Non-pigmented ciliary epithelial cell (primary cell): ENCODE measurements around the gene ENTR1.
"Not testable (repeated sequence)": the region's sequence is repeated elsewhere in the genome, so short reads cannot be mapped to it uniquely, and the experiment has no call there.

Experiments used
- DNase-seq: peaks from one replicate; pipeline ENCODE4 v3.0.0-alpha.2; 2010; ENCODE audit warnings: low read depth

The ENTR1 gene

GRCh38 chr9:136419092-136419420 is 8.6 kb upstream of the ENTR1 start:
- no peak for DNase-seq

GRCh38 chr9:136418182-136419091 is 8.0 kb upstream of the ENTR1 start:
- no peak for DNase-seq

- no peak for DNase-seq
Observed at GRCh38 chr9:136416914-136417313, 6.5 kb upstream of the ENTR1 start.

DNA sequence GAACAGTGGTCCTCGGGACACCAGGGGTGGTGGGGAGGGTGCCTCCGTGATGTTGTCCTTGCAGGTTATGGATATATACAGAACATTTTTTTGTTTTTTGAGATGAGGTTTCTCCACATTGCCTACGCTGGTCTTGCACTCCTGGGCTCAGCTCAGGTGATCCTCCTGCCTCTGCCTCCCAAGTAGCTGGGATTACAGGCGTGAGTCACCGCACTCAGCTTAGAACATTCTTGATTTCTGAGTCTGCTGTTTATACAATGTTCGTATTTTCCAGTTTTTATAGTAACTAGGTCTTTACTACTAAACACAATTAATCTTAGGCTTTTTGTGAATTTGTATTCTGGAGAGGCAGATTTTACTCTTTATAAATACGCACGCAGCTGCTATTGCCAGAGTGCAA is 6.0 kb upstream of the ENTR1 start:
- DNase-seq = no peak

DNA sequence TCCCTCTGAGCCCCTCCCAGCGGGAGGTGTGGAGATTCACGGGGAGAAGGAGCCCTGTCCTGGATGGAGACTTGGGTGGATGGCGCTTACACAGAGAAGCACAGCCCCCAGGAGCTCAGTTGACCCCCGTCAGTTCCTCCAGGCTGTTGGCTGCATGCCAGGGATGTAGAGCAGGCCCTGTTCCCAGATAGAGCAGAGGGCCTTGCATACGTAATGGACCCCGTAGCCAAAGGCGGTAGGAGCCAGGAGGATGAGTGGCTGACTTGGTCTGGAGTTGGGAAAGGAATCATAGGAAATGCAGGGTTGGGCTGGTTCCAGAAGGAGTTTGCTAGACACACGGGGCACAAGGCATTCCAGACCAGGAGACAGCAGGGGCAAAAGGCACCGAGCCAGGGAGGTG is 2.5 kb upstream of the ENTR1 start:
- DNase-seq = no peak

- no peak for DNase-seq
Observed at GRCh38 chr9:136411378-136411777, 964 bp upstream of the ENTR1 start.

GRCh38 chr9:136409557-136410455 is 608 bp downstream of the ENTR1 start:
- DNase-seq = no peak

DNA sequence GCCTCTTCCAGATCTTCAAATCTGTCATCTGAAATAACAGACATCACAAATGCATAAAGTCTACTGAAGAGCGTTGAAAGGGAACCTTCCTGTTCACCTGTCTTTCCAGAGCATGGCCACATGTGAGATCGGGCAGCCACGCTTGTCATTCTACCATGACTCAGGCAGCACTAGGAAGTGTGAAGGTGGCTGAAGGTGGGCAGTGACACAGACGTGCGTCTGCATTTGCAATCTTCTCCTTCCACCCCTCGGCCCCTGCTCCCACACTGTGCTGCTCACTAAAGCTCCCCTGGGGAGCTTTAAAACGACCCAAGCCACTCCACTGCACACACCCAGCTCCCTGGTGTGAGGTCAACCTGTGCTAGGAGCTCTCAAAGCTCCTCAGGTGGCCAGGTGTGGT is 2.5 kb downstream of the ENTR1 start:
- no peak for DNase-seq

GRCh38 chr9:136407061-136407460 is 3.4 kb downstream of the ENTR1 start:
- DNase-seq = not testable (repeated sequence)

DNA sequence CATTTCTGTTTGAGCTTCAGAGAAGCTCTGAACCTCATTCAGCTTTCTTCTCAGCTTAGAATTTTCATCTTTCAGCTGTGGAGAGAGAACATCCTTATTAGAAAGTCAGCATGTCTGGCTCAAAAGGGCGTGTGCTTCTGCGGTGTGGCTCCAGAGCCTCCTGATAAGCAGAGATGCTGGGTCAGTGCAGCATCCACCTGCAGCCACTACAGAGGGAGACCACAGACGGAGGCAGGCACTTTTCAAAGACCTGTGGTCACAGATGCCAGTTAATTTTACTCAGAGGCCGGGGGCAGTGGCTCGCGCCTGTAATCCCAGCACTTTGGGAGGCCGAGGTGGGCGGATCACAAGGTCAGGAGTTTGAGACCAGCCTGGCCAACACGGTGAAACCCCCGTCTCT is 4.5 kb downstream of the ENTR1 start:
- DNase-seq = not testable (repeated sequence)

DNA sequence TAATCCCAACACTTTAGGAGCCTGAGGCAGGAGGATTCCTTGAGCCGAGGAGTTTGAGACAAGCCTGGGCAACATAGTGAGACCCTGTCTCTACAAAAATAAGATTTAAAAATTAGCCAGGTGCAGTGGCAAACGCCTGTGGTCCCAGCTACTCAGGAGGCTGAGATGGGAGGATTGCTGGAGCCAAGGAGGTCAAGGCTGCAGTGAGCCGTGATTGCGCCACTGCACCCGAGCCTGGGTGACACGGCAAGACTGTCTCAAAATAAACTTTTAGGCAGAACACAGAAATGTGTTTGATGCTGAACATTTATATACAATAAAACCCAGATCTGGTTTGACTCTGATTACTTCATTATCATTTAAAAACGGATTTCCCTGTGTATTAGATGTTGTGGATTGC is 4.9 kb downstream of the ENTR1 start:
- DNase-seq = no peak

- DNase-seq = no peak
Observed at GRCh38 chr9:136404801-136405136, 5.6 kb downstream of the ENTR1 start.

GRCh38 chr9:136403915-136404800 is 6.3 kb downstream of the ENTR1 start:
- no peak for DNase-seq

DNA sequence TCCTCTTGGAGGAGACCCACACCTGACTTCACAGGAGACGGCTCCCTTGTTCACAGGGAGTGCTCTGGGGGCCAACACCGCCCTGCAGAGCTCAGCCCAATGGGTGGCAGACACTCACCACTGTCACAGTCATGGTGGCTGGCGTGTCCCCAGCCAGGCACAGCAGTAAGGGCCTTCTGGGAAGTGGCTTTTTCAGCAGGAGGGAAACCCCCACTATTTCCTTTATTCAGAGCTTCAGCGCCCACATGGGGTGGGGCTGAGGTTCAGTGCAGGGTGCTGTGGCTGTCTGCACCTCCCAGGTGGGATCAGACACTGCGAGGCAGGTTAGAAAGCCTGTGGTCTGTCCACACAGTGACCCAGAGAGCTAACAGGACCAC is 6.9 kb downstream of the ENTR1 start:
- no peak for DNase-seq

- DNase-seq = no peak
Observed at GRCh38 chr9:136402067-136402466, 8.3 kb downstream of the ENTR1 start.

DNA sequence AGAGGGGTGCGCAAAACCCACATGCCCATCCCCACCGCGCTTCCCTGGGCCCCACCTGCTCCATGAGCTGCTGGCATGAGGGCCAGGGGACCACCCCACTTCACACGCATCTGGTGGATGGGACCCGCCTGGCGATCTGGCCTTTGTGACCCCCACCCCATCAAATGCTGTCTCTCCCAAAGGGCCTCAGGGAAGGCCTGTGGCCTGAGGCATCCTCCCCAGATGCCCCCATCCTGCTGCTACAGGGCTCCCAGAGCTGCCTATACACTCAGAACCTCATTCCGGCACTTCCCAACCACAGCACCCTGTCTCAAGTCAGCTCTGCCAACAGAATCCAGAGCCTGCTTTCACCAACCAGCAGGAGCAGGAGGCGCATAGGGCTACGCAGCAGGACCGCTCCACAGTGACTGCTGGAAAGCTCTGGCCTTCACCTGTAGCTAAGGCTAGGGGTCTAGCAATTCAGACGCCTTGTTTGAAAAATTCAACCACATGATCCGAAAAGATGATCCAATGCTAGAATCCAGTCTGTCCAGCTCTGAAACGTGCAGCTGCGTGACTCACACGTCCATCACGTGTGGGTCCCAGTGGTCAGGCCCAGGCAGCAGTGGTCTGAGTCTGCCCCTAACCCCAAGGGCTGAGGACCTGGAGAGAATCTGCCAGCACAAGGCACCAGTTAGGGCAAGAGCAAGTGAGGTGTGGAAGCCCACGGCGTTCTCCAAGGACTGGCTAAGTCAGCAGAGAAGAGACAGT is 9.1 kb downstream of the ENTR1 start:
- no peak for DNase-seq

DNA sequence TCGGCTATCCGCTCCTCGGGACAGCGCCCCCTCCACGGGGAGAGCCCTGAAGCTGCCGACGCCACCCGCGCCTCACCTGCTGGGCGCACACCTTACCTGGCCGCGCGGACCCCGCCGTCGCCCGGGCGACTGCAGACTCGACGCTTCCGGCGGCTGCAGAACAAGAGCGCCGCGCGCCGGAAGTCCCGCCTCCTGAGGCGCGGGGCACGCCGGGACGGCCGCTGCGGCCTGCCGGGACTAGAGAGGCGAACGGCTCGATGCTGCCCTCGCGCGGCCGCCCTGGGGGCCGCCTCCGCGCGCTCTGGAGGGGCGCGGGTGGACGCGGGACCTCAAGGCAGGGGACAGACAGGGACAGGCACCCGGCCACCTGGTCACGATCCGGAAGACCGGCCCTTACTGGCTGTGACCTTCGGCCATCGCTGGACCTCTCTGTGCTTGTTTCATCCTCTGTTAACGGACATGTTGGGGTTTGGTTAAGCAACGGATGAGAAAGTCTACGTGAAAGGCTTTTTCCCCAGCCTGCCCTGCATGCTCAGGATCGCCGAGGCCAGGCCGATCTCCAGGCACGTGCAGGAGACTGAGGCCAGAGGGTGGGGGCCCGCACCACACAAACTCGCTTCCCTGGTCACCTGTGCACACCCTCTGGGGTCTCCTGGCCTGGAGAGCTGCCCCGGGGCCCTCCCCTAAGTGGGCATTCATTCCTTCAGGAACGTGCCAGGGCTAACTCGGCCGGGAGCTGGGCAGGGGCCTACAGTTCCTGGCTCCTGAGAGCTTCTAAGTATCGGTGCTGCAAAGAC is 10.2 kb downstream of the ENTR1 start, which contains the start of gene SNAPC4:
SNAPC4 (minus strand) TSS at position 133 of the 797 bp plus-strand sequence. CDS start 1,742 bp downstream, outside the sequence.
- peak; percentile 8 for DNase-seq

- no peak for DNase-seq
Observed at GRCh38 chr9:136399176-136400037, 11.0 kb downstream of the ENTR1 start.

- DNase-seq = no peak
Observed at GRCh38 chr9:136398286-136398685, 12.1 kb downstream of the ENTR1 start.

DNA sequence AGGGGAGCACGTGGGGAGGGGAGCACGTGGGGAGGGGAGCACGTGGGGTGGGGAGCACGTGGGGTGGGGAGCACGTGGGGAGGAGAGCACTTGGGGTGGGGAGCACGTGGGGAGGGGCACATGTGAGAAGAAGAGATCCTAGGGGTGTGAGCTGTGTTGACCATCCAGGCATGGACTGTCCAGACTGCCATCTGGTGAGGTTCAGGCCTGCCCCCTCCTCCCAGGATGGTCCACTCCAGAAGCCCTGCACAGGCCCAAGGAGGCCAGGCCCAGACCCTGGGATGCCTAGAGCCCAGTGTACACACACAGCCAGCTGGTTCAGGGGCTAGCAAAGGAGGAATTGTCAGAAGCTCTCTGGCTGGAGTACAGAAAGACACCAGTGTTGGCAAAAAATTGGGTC is 12.8 kb downstream of the ENTR1 start:
- DNase-seq = no peak
